Skeletal muscle satellite cell (primary cell): ENCODE data around the gene CIPC. TPM values are rescaled to one million over a fixed set of nuclear protein-coding genes. Genes with fewer than 3 reads are reported as not detected.
A peak's percentile ranks its signal among the peaks of the same experiment; 100 is the strongest.

Source experiments
- H3K27me3 ChIP-seq: 2 replicates; pipeline ENCODE4 v1.7.0; 2013; ENCODE audit warnings: low read length; ENCODE audit not compliant: control insufficient read depth, insufficient read depth
- H3K36me3 ChIP-seq: 2 replicates; pipeline ENCODE4 v1.7.0; 2013; ENCODE audit warnings: mild to moderate bottlenecking, control low read depth, low read length; ENCODE audit not compliant: insufficient read depth
- H3K4me1 ChIP-seq: 2 replicates; pipeline ENCODE4 v1.7.0; 2013; ENCODE audit warnings: low read length; ENCODE audit not compliant: control insufficient read depth, insufficient read depth
- H3K4me2 ChIP-seq: 2 replicates; pipeline ENCODE4 v1.7.0; 2013; ENCODE audit warnings: mild to moderate bottlenecking, low read length
- H3K4me3 ChIP-seq: 2 replicates; pipeline ENCODE4 v1.7.0; 2013; ENCODE audit warnings: low read length
- H3K9ac ChIP-seq: 2 replicates; pipeline ENCODE4 v1.7.0; 2013; ENCODE audit warnings: mild to moderate bottlenecking, low read depth, low read length, moderate library complexity
- H3K9me3 ChIP-seq: replicated peaks from 2 replicates; pipeline ENCODE4 v1.7.0; 2013; ENCODE audit warnings: mild to moderate bottlenecking, control low read depth, low read length
- total RNA-seq: library from RNA; depleted of rRNA; stranded (reverse); fragments of >200 nt; gene quantifications from 2 replicates; pipeline ENCODE4 v1.2.3, GENCODE V29; 2012; rRNA removed

The CIPC gene, protein sequence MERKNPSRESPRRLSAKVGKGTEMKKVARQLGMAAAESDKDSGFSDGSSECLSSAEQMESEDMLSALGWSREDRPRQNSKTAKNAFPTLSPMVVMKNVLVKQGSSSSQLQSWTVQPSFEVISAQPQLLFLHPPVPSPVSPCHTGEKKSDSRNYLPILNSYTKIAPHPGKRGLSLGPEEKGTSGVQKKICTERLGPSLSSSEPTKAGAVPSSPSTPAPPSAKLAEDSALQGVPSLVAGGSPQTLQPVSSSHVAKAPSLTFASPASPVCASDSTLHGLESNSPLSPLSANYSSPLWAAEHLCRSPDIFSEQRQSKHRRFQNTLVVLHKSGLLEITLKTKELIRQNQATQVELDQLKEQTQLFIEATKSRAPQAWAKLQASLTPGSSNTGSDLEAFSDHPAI
- total RNA-seq = 9.9 and 10.5 TPM in 2 replicates

DNA sequence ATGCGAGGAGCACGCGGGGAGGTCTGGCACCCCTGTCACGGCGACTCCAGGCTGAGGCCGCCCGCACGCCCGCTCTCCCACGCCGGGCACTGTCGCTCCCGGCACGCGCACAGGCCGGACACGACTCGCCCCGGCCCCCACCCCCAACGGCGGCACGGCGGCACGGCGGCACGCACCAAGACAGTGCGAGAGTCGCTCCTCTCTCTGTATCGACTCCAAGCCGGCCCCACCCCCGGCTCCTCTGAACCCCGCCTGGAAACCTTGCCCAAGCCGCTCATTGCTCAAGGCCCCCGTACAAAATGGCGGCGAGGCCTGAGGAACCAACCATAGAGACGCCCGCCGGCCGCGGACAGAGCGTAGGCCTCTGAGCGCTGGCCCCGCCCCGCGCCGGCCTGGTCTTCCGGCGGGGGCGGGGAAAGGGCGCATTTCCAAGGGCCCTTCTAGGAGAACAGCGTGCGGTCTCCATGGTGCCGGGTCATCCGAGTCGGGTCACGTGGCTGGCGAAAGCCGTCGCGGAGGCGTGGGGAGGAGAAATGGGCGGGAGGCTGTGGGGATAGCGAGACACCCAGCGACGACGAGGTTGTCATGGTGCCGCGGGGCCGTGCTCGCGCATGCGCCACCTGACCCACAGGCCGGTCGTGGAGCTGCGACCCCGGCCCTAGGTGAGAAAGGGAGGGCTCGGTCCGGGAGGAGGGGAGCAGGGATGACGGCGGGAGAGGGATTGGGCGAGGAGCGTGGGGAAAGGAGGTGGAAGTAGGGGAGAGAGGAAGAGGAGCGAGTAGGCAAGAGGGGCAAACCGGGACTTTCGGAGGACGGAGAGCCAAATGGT, at the start of gene CIPC:
TSS of gene CIPC (plus strand) at position 559 of the 829 bp plus-strand sequence. CDS start 7,451 bp downstream, outside the sequence.
- peak within 1 kb of the TSS; percentile 87 for H3K4me2 ChIP-seq
- H3K9me3 ChIP-seq = no peaks in the 10 kb centered on the region
- H3K27me3 ChIP-seq = no peaks in the 10 kb centered on the region
- H3K4me1 ChIP-seq = peaks cover 24% of the 10 kb centered on the region
- H3K9ac ChIP-seq = peak within 1 kb of the TSS; percentile 90
- H3K4me3 ChIP-seq = peak within 1 kb of the TSS; percentile 98
- no peaks in the 10 kb centered on the region for H3K36me3 ChIP-seq

DNA sequence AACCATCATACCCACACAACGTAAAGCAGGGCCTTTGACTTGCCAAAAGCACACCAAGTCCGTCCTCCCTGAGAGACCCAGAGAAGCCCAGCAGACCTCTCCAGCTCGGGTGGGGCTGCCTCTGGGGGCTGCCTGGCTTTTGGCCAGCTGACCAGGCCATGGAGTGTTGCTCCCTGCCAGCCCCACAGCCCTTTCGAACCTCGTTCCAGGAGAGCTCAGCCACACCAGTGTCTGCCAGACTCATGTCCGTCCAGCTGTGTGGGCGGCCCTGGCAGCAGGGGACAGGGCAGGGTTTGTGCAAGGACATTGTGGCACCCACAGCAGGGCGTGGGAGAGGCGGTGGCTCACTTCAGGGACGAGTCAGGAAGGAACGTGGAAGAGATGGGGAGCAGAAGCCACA, 46.9 kb upstream of the CIPC start:
- Histone ChIP-seq H3K36me3 (no peaks in the 10 kb centered on the region), H3K9me3 (no peaks in the 10 kb centered on the region), H3K4me1 (peaks cover 24% of the 10 kb centered on the region), H3K9ac (peak overlapping the region; percentile 12), H3K4me2 (peak overlapping the region; percentile 62), H3K4me3 (peak overlapping the region; percentile 19), H3K27me3 (no peaks in the 10 kb centered on the region)

DNA sequence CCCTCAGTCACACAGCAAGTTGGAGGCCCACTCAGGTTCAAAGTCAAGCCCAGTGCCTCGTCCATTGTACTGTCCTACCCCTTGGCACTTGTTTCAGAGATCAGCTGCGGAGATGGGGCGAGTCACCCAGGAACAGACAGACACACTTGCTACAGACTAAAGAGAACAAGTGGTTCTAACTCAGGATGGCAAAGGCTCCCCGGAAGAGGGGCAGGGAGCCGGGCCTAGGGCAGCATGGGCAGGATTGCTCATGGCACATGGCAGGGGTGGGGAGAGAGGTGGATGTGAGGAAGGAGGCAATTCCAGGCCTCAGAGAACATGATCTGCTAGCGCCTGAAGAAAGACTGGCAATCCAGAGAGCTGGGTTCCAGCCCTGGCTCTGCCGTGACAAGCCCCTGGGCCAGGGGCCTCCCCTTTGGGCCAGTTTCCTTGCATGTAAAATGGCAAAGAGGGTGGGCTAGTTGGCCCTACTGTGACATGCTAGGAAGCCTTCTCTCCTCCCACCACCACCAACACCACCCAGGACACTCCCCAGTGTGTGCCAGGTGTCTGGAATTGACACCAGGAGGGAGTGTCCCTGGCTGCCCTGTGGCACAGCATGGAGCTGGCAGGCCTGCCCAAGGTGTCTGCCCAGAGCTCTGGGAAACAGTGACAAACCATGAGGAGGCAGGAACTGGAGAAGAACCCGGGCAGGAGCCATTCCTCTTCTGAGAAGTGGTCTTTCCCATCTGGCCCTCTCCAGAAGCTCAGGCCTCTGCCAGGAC, 45.6 kb upstream of the CIPC start:
- H3K36me3 ChIP-seq = no peaks in the 10 kb centered on the region
- H3K4me1 ChIP-seq = peaks cover 22% of the 10 kb centered on the region
- no peaks in the 10 kb centered on the region for H3K9me3 ChIP-seq
- H3K27me3 ChIP-seq = no peaks in the 10 kb centered on the region
- H3K4me2 ChIP-seq = no peak overlapping the region
- no peak overlapping the region for H3K9ac ChIP-seq
- no peak overlapping the region for H3K4me3 ChIP-seq

DNA sequence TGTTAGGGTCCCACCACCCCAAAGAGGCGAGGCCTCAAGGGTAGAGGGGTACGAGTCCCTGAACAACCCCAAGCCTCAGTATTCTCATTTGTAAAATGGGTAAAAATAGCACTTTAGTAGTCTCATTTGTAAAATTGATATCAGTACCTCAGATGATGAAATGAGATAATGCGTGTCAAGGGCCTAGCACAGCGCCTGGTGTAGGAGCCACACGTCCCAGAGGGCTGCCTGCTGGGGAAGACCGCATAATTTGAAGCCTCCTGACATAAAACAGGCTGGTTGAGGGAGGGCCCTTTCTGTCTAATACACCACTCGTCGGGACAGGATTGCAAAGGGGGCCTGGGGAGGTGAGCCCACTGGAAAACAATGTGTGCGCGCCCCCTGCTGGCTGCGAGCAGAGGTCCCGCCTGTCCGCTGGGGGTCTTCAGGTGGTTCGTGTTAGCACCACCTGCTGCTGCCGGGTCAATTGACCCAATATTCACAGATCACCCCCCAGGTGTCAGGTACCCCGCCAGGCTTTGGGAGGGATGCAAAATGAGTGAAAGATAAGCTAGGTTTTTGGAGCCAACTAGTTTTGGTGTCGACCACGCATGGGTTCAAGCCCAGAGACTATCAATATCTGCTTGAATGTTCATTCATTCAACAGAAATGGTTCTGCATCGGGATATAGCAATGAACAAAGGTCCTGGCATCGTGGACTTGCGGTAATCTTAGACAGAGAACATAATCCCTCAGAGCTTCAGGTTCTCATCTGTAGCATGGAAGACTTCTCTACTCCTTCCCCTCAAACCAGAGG, 44.8 kb upstream of the CIPC start:
- H3K4me1 ChIP-seq = peaks cover 22% of the 10 kb centered on the region
- H3K4me3 ChIP-seq = no peak overlapping the region
- H3K9ac ChIP-seq = no peak overlapping the region
- no peak overlapping the region for H3K4me2 ChIP-seq
- no peaks in the 10 kb centered on the region for H3K9me3 ChIP-seq
- H3K36me3 ChIP-seq = no peaks in the 10 kb centered on the region
- H3K27me3 ChIP-seq = no peaks in the 10 kb centered on the region

DNA sequence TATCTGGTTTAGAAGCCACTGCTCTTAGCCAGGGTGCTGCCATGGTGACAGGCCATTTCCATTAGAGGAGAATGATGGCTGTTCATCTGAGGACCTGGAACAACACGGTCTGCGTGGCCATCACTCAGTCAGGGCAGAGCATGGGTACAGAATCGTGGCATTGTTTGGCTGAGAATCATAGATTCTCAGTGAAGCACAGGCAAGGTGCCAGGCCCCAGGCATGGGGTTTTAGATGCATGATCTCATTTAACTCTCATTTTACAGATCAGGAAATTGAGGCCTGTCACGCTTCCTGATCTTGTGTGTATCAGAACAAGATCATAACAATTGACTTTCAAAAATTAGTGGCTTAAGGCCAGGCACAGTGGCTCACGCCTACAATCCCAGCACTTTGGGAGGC, 42.8 kb upstream of the CIPC start:
- Histone ChIP-seq H3K27me3 (no peaks in the 10 kb centered on the region), H3K4me1 (peaks cover 37% of the 10 kb centered on the region), H3K36me3 (no peaks in the 10 kb centered on the region), H3K9ac (no peak overlapping the region), H3K4me2 (no peak overlapping the region), H3K9me3 (no peaks in the 10 kb centered on the region), H3K4me3 (no peak overlapping the region)

DNA sequence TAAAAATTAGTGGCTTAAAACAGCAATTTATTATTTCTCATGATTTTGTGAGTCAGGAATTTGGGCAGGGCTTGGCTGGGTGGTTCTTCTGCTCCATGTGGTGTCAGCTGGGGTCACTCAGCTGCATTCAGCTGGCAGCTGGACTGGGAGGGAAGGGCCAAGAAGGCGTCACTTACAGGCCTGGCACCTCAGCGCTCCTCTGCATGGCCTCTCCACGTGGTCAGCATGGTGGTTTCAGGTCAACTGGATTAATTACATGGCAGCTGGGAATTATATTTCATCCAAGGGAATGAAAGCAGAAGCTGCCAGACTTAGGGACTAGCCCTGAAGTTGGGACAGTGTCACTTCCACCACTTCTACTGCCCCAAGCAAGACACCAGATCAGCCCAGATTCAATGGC, 42.1 kb upstream of the CIPC start:
- no peaks in the 10 kb centered on the region for H3K36me3 ChIP-seq
- H3K4me1 ChIP-seq = peaks cover 33% of the 10 kb centered on the region
- no peak overlapping the region for H3K9ac ChIP-seq
- H3K27me3 ChIP-seq = no peaks in the 10 kb centered on the region
- H3K9me3 ChIP-seq = no peaks in the 10 kb centered on the region
- no peak overlapping the region for H3K4me2 ChIP-seq
- H3K4me3 ChIP-seq = no peak overlapping the region

DNA sequence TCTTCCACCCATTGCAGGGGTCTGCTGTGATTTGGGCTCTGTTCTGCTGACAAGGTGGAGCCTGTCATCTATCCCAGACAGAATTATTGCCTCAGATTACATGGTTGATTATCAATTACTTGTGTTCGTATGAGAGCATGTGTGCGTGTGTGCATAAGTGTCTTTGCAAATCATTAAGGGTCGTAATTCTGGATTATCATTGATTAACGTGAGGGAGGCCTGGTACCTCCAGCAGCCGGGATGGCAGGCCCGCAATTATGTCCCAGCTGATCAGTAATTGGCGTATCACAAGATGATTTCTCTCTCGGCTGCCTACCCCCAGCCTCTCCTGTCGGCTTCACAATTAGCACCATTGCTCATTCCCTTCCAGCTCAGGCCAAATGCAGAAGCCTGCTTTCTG, 39.9 kb upstream of the CIPC start:
- Histone ChIP-seq H3K4me2 (no peak overlapping the region), H3K9ac (no peak overlapping the region), H3K9me3 (no peaks in the 10 kb centered on the region), H3K4me1 (peaks cover 15% of the 10 kb centered on the region), H3K36me3 (no peaks in the 10 kb centered on the region), H3K4me3 (no peak overlapping the region), H3K27me3 (no peaks in the 10 kb centered on the region)

DNA sequence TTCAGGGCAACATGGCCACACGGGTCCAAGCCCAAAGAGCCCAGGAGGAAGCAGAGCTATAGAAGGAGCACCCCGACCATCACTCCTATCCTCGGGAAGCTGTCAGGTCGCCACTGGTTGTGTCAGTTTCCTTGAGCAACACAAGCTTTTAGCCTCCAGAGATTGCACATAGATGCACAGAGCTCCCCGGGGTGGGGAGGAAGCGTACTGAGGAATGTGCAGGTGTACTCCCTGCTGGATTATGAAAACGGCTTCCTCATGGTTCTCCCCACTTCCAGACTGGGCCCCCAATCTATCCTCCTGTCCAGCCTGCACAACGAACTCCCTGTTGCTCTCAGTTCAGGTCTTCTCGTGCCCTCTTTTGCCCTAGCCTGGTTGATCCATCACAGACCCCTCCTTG, 39.3 kb upstream of the CIPC start:
- Histone ChIP-seq H3K9me3 (no peaks in the 10 kb centered on the region), H3K4me3 (no peak overlapping the region), H3K36me3 (no peaks in the 10 kb centered on the region), H3K4me1 (peaks cover 15% of the 10 kb centered on the region), H3K4me2 (peak overlapping the region; percentile 44), H3K27me3 (no peaks in the 10 kb centered on the region), H3K9ac (peak overlapping the region; percentile 25)

DNA sequence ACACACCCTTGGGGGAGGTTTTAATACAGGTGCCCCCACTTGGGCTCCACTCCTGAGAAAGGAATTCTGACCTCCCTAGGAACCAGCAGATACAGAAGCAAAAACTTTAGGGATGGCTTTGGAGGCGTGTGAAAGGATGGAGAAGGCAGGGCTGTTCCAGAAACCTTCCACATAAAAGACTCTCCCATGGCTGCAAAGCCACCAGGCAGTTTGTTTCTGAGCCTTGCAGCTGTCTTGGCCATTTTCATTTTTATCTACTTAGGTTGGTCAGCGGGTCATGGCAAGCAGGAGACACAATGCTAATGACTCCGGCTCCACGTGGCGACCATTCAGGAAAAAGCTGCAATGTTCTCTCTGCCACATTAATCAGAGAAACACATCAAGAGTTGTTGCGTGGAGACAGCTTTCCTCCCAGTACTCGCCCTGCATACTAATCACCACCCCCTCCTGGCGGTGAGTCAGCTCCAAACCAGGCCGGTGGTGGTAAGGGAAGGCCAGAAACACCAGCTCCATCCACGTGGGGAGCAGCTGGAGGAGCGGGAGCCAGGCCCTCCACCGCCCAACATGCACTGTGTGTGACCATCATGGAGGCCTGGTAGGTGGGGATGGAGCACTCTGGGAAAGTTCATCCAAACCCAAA, 38.7 kb upstream of the CIPC start:
- Histone ChIP-seq H3K9me3 (no peaks in the 10 kb centered on the region), H3K4me1 (peaks cover 15% of the 10 kb centered on the region), H3K27me3 (no peaks in the 10 kb centered on the region), H3K36me3 (no peaks in the 10 kb centered on the region), H3K9ac (peak overlapping the region; percentile 25), H3K4me3 (no peak overlapping the region), H3K4me2 (peak overlapping the region; percentile 44)

DNA sequence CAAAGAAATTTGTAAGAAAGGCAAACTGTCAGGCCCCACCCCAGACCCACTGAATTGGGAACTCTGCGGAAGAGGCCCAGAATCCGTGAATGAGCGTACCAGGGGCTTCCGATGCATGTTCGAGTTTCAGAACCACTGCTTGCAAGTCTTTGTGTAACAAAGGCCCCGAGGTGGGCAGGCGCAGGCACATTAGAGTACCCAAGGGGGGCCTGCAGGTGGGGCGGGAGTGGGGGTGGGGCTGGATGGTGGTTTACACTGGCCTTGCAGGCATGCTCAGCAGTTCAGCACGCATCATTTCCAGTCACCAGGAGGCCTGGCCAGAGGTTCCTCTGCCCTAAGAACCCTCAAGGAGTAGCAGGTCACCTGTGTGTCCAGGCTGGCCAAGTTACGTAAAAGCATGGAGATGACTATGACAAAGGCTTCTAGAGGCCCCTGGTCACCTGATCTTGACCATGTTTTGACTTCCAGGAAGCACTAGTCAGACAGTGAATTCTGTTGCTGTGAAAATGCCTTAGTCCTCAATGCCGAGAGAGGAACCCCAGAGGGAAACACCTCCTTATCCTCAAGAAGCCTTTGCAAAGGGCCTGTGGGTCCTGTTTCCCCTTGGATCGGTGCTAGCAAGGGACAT, 36.3 kb upstream of the CIPC start:
- Histone ChIP-seq H3K4me3 (no peak overlapping the region), H3K9ac (no peak overlapping the region), H3K36me3 (no peaks in the 10 kb centered on the region), H3K4me2 (no peak overlapping the region), H3K27me3 (no peaks in the 10 kb centered on the region), H3K4me1 (peaks cover 15% of the 10 kb centered on the region), H3K9me3 (no peaks in the 10 kb centered on the region)
